Hepatocyte (in vitro differentiated cells): ENCODE results near the gene MTERF4. TPM values are rescaled to one million over a fixed set of nuclear protein-coding genes. Genes with fewer than 3 reads are reported as not detected.

ENCODE experiments used
- DNase-seq: peaks from one replicate; pipeline ENCODE4 v3.0.0-alpha.2; 2016; ENCODE audit warnings: low spot score
- H2AFZ ChIP-seq: fragments of 200-600 bp; sonication (generic); 2 replicates; pipeline ENCODE4 v1.6.0; 2016; ENCODE audit warnings: antibody characterized with exemption, mild to moderate bottlenecking
- H3K27ac ChIP-seq: fragments of 200-600 bp; sonication (generic); 2 replicates; pipeline ENCODE4 v1.5.1; 2016; ENCODE audit warnings: mild to moderate bottlenecking
- H3K27me3 ChIP-seq: fragments of 200-600 bp; sonication (generic); 2 replicates; pipeline ENCODE4 v1.6.1; 2016
- H3K36me3 ChIP-seq: fragments of 200-600 bp; sonication (generic); replicated peaks from 2 replicates; pipeline ENCODE4 v1.5.1; 2016; ENCODE audit warnings: low read depth; ENCODE audit not compliant: insufficient read depth
- H3K4me1 ChIP-seq: fragments of 200-600 bp; sonication (generic); 2 replicates; pipeline ENCODE4 v1.5.1; 2016; ENCODE audit warnings: mild to moderate bottlenecking, moderate library complexity; ENCODE audit not compliant: insufficient read depth
- H3K4me2 ChIP-seq: fragments of 200-600 bp; sonication (generic); 2 replicates; pipeline ENCODE4 v1.6.0; 2016
- H3K4me3 ChIP-seq: fragments of 200-600 bp; sonication (generic); 2 replicates; pipeline ENCODE4 v1.5.1; 2016; ENCODE audit warnings: mild to moderate bottlenecking
- H3K79me2 ChIP-seq: fragments of 200-600 bp; sonication (generic); 2 replicates; pipeline ENCODE4 v1.6.0; 2017; ENCODE audit warnings: mild to moderate bottlenecking
- H3K9me2 ChIP-seq: fragments of 200-600 bp; sonication (generic); replicated peaks from 2 replicates; pipeline ENCODE4 v1.6.0; 2017; ENCODE audit warnings: mild to moderate bottlenecking; ENCODE audit not compliant: insufficient read depth
- H3K9me3 ChIP-seq: fragments of 200-600 bp; sonication (generic); 2 replicates; pipeline ENCODE4 v1.5.1; 2016; ENCODE audit warnings: low read depth, mild to moderate bottlenecking
- H4K20me1 ChIP-seq: fragments of 200-600 bp; sonication (generic); 2 replicates; pipeline ENCODE4 v1.6.0; 2016; ENCODE audit warnings: mild to moderate bottlenecking; ENCODE audit not compliant: insufficient read depth, poor library complexity, severe bottlenecking
- CTCF ChIP-seq: fragments of 200-600 bp; sonication (generic); IDR thresholded peaks from 2 replicates; pipeline ENCODE4 v1.5.1; 2016; ENCODE audit warnings: antibody characterized with exemption, mild to moderate bottlenecking; ENCODE audit not compliant: poor library complexity
- EZH2 ChIP-seq: fragments of 200-600 bp; sonication (generic); IDR thresholded peaks from 2 replicates; pipeline ENCODE4 v1.6.1; 2016; ENCODE audit warnings: antibody characterized with exemption, mild to moderate bottlenecking, borderline replicate concordance
- EZH2phosphoT487 ChIP-seq: fragments of 200-600 bp; sonication (generic); IDR thresholded peaks from one replicate; pipeline ENCODE4 v1.6.1; 2018; ENCODE audit warnings: antibody characterized with exemption, mild to moderate bottlenecking, low read depth, moderate library complexity; ENCODE audit not compliant: unreplicated experiment, severe bottlenecking
- WGBS: methylation state at CpG from one replicate; pipeline ENCODE4 v1.1.6; 2016; ENCODE audit warnings: low lambda C conversion rate; ENCODE audit errors: missing lambda C conversion rate; 5-methylcytosine and 5-hydroxymethylcytosine counted together
- polyA plus RNA-seq: library from polyadenylated mRNA; unstranded; fragments of >200 nt; fragmentation: Nextera tagmentation; extraction: Ambion mirVana; gene quantifications from 2 replicates; pipeline ENCODE4 v1.2.1, GENCODE V29; 2016
- total RNA-seq: library from RNA; depleted of rRNA; stranded (reverse); fragments of >200 nt; gene quantifications from 2 replicates; pipeline ENCODE4 v1.2.3, GENCODE V29; 2014

Gene MTERF4
- total and polyA plus RNA-seq, 2 experiments from 2014 or later: 20.3 to 39.4 TPM

GRCh38 chr2:241141214-241141770, 39.2 kb upstream of the MTERF4 start:
- no peaks in the 10 kb centered on the region for H3K9me3 ChIP-seq
- H3K27me3 ChIP-seq: no peaks in the 10 kb centered on the region
- H4K20me1 ChIP-seq: no peaks in the 10 kb centered on the region
- no peak overlapping the region for H2AFZ ChIP-seq
- H3K36me3 ChIP-seq: no peaks in the 10 kb centered on the region
- 95% methylated on average over 14 of the region's 14 CpGs for WGBS
- no peak overlapping the region for H3K4me3 ChIP-seq
- TF ChIP-seq EZH2phosphoT487: no peak
- no peak for TF ChIP-seq CTCF
- no peak for TF ChIP-seq EZH2
- no peaks in the 10 kb centered on the region for H3K9me2 ChIP-seq
- no peaks in the 10 kb centered on the region for H3K79me2 ChIP-seq
- H3K4me1 ChIP-seq: no peaks in the 10 kb centered on the region
- H3K27ac ChIP-seq: no peak overlapping the region
- DNase-seq: no peak
- H3K4me2 ChIP-seq: no peak overlapping the region

GRCh38 chr2:241140445-241140840, 38.4 kb upstream of the MTERF4 start:
- H3K4me3 ChIP-seq: no peak overlapping the region
- no peaks in the 10 kb centered on the region for H3K9me2 ChIP-seq
- no peaks in the 10 kb centered on the region for H3K36me3 ChIP-seq
- H4K20me1 ChIP-seq: no peaks in the 10 kb centered on the region
- no peaks in the 10 kb centered on the region for H3K9me3 ChIP-seq
- no peak for DNase-seq
- WGBS: 95% methylated on average over 10 of the region's 10 CpGs
- no peak overlapping the region for H2AFZ ChIP-seq
- TF ChIP-seq CTCF (no peak), EZH2phosphoT487 (no peak)
- H3K4me1 ChIP-seq: no peaks in the 10 kb centered on the region
- no peaks in the 10 kb centered on the region for H3K27me3 ChIP-seq
- no peaks in the 10 kb centered on the region for H3K79me2 ChIP-seq
- H3K27ac ChIP-seq: no peak overlapping the region
- H3K4me2 ChIP-seq: no peak overlapping the region

GRCh38 chr2:241139531-241140444, 37.7 kb upstream of the MTERF4 start:
- Histone ChIP-seq H3K4me2 (no peak overlapping the region), H3K27me3 (no peaks in the 10 kb centered on the region), H4K20me1 (no peaks in the 10 kb centered on the region), H2AFZ (no peak overlapping the region), H3K9me2 (no peaks in the 10 kb centered on the region), H3K27ac (no peak overlapping the region), H3K4me1 (no peaks in the 10 kb centered on the region), H3K9me3 (no peaks in the 10 kb centered on the region), H3K36me3 (no peaks in the 10 kb centered on the region), H3K4me3 (no peak overlapping the region), H3K79me2 (no peaks in the 10 kb centered on the region)
- 91% methylated on average over 24 of the region's 24 CpGs for WGBS
- DNase-seq: no peak
- TF ChIP-seq CTCF (no peak), EZH2 (no peak), EZH2phosphoT487 (no peak)
